Cerebellar nuclear complex (tissue), 1 donor: ENCODE data around the gene AKAP13.

Experiments used
- DNase-seq, 2 experiments: peaks; one replicate each; lab custom pipeline; 2025; lab: John Stamatoyannopoulos, UW

The AKAP13 gene

GRCh38 chr15:85389306-85389650, 8.9 kb downstream of the AKAP13 start:
- DNase-seq, result no peak

- DNase-seq, result no peak
These were observed 9.4 kb downstream of the AKAP13 start for GRCh38 chr15:85389772-85390171.

GRCh38 chr15:85393210-85393609, 12.8 kb downstream of the AKAP13 start:
- DNase-seq, result no peak

- no peak for DNase-seq
These were observed 14.3 kb downstream of the AKAP13 start for GRCh38 chr15:85394554-85395333.

GRCh38 chr15:85396554-85396953, 16.2 kb downstream of the AKAP13 start:
- no peak for DNase-seq

- DNase-seq, result no peak
These were observed 16.7 kb downstream of the AKAP13 start for GRCh38 chr15:85397151-85397550.

GRCh38 chr15:85397926-85398325, 17.5 kb downstream of the AKAP13 start:
- no peak for DNase-seq

GRCh38 chr15:85398822-85399221, 18.4 kb downstream of the AKAP13 start:
- no peak for DNase-seq

- no peak for DNase-seq
These were observed 19.2 kb downstream of the AKAP13 start for GRCh38 chr15:85399627-85400026.

GRCh38 chr15:85400606-85401005, 20.2 kb downstream of the AKAP13 start:
- no peak for DNase-seq

- DNase-seq, result no peak
These were observed 20.8 kb downstream of the AKAP13 start for GRCh38 chr15:85401108-85401774.

- no peak for DNase-seq
These were observed 21.9 kb downstream of the AKAP13 start for GRCh38 chr15:85402195-85402881.

- DNase-seq, result no peak
These were observed 23.3 kb downstream of the AKAP13 start for GRCh38 chr15:85403745-85404144.

GRCh38 chr15:85404176-85404917, 23.9 kb downstream of the AKAP13 start:
- no peak for DNase-seq

GRCh38 chr15:85404918-85405866, 24.8 kb downstream of the AKAP13 start:
- no peak for DNase-seq

GRCh38 chr15:85406916-85407315, 26.5 kb downstream of the AKAP13 start:
- no peak for DNase-seq

- no peak for DNase-seq
These were observed 27.2 kb downstream of the AKAP13 start for GRCh38 chr15:85407421-85408269.

GRCh38 chr15:85408270-85408746, 27.9 kb downstream of the AKAP13 start:
- DNase-seq, result no peak

GRCh38 chr15:85412066-85412465, 31.7 kb downstream of the AKAP13 start:
- no peak for DNase-seq
